Neural cell (in vitro differentiated cells): ENCODE measurements around the gene LINGO4.

Experiments
- CTCF ChIP-seq: fragments of 450-650 bp; IDR thresholded peaks from 2 replicates; pipeline ENCODE4 v1.5.1; 2014; ENCODE audit warnings: antibody characterized with exemption, mild to moderate bottlenecking, moderate library complexity; ENCODE audit not compliant: poor library complexity, severe bottlenecking
- EP300 ChIP-seq: fragments of 450-650 bp; conservative IDR thresholded peaks from 2 replicates; pipeline ENCODE4 v1.6.1; 2014; ENCODE audit warnings: antibody characterized with exemption, mild to moderate bottlenecking, moderate library complexity; ENCODE audit not compliant: poor library complexity, severe bottlenecking
- EZH2 ChIP-seq: fragments of 200-600, 300-800 bp; shearing (Covaris generic), sonication (generic); IDR thresholded peaks from 2 replicates; pipeline ENCODE4 v1.6.1; 2014; ENCODE audit warnings: antibody characterized with exemption, low read length, borderline replicate concordance, mild to moderate bottlenecking; ENCODE audit not compliant: insufficient read depth, poor library complexity, severe bottlenecking
- MXI1 ChIP-seq: fragments of 450-650 bp; conservative IDR thresholded peaks from 2 replicates; pipeline ENCODE4 v1.6.1; 2014; ENCODE audit warnings: antibody characterized with exemption, mild to moderate bottlenecking; ENCODE audit not compliant: poor library complexity, severe bottlenecking
- POLR2AphosphoS5 ChIP-seq: IDR thresholded peaks from 2 replicates; pipeline ENCODE4 v1.6.1; 2012
- REST ChIP-seq: IDR thresholded peaks from 2 replicates; pipeline ENCODE4 v1.6.1; 2012; ENCODE audit warnings: borderline replicate concordance
- TAF1 ChIP-seq: IDR thresholded peaks from 2 replicates; pipeline ENCODE4 v1.6.1; 2012; ENCODE audit warnings: low read depth

DNA sequence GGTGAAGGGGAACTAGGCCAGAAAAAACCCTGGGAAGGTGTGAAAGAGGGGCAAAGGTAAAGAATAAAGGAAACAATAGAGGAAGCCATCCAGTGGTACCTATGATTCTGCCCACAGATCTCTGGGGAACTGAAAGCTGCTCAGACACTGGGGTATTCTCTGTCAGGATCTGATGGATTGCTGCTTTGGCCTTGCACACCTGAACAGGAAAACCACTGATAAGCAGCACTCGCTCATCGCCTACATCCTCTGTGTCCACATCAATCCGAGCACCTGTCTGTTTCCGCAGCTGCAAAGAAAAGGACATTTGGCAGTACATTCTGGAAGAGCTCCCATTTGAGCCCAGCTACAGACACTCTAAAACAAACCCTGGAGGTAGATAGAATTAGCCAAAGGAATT is 25.4 kb downstream of the LINGO4 start:
- TF ChIP-seq POLR2AphosphoS5 (no peak), EZH2 (no peak), CTCF (no peak), MXI1 (no peak), TAF1 (no peak), REST (no peak), EP300 (no peak)
